Non-pigmented ciliary epithelial cell (primary cell): Measurements from ENCODE around the gene CDKL4.
"Not testable (repeated sequence)": the region's sequence is repeated elsewhere in the genome, so short reads cannot be mapped to it uniquely, and the experiment has no call there.

ENCODE experiments used
- DNase-seq: peaks from one replicate; pipeline ENCODE4 v3.0.0-alpha.2; 2010; ENCODE audit warnings: low read depth

CDKL4 gene

GRCh38 chr2:39243469-39244123 lies at the start of gene CDKL4:
Gene CDKL4, minus strand, starts transcription at chr2:39243970.
- no peak for DNase-seq

GRCh38 chr2:39290433-39290832 lies 46.7 kb upstream of the CDKL4 start:
- DNase-seq = no peak

DNA sequence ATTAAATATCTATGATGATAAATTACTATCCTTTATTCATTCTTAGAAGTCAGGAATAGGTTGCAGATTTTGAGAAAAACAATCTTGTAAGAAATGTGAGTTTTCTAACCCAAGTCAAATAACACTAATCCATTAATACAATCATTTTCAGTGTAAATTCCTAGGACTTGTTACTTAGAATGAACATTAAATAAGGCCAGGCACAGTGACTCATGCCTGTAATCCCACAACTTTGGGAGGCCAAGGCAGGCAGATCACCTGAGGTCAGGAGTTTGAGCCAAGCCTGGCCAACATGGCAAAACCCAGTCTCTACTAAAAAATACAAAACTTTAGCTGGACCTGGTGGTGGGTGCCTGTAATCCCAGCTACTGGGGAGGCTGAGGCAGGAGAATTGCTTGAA lies 45.8 kb upstream of the CDKL4 start:
- DNase-seq = no peak

DNA sequence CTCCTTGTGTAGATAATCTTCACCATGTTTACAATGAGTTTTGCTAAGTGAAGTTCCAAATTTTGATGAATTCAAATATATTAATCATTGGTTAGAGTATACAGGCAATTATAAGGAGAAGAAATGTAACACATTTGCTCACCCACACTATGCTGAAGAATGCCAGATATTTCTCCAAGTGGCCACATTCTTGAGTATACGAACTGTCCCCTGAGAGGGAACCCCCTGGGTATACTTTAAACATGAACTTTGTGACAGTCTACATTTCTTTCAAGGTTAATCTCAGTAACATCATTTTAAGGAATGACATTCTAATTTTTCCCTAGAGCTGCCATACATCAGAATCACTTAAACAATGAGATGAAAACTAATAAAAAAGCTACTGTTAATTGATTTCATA lies 39.8 kb upstream of the CDKL4 start:
- DNase-seq = no peak

DNA sequence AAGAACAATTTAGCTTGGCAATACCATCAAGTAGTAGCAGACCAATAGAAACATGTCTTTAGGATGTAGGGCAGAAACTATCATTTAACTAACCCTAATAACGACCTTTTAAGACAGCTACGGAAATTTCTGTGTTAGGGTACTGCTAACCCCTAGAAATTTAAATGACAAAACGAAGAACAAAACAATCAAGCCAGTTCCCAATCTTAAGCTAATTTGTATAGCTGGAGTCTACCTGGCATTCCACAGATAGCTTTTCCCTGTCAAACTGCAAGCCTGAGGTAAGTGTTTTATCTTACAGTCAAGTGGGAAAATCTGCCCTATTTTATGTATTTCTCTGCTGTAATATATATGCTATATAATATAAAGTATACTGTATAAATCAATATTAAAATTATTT lies 37.6 kb upstream of the CDKL4 start:
- DNase-seq = no peak

GRCh38 chr2:39275016-39275415 lies 31.2 kb upstream of the CDKL4 start:
- DNase-seq = no peak

DNA sequence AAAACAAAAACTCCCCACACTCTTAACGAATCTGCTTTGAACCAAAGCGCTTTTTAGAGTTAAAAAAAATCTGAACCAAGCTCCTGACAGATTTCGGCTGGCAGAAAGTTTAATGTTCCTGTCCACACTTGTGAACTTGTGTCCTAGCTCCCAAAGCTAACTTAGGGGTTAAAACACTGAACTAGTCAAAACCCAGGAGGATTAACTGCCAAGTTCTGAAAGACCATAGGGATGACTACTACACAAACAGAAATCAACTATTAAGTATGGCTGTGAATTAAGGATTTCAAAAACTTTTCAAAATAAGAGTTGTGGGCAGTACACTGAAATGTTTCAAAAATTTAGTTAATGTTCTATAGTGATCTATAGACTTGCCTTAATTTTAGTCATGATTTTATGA lies 26.2 kb upstream of the CDKL4 start:
- no peak for DNase-seq

DNA sequence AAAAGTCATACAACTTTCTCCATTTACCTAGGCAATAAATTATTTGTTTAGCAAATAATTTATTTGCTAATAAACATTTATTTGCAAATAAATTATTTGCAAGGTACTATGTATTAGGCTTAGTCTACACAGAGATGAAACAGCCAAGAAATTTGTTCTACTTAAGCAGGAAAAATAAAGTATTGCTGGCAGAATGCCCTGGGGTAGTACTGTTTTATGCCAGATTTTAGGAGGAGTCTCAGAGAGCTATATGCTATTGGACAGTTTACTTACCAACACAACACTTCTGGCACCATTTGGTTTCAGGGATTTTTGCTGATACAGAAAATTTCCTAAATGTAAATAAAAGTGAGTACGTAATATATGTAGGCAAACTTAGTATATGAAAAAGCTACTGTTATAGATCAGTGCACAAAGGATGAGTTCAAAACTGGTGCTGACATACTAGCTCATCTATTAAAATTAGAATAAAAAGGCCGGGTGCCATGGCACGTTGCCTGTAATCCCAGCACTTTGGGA lies 23.2 kb upstream of the CDKL4 start:
- no peak for DNase-seq

DNA sequence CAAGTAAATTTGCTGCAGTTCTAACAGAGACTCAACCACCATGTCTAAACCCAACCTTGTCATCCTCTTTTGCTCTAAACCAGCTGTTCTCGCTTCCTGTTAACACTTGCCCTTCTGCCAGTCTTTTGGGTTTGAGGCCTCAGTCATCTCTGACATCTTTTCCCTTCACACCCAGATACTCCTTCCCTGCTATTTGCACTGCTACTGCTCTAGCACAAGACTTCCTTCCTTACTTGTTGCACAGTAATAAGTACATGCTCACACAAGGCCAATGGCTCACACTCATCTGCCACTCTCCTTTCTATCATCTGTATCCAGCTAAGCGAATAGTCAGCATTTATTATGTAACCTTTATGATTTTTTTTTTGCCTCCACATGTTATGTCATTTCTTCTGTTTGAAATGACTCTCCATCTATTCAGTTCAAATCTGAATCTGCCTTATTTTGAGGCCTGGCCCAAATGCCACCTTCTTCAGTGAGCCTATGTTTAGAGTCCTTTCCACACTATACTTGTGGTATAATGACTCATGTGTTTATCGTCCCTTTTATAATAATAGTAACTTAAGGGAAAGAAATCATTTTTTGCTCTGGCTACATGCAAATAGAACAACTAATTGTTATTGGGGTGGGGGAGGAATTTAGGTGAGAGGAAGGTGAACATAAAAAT lies 22.5 kb upstream of the CDKL4 start:
- no peak for DNase-seq

DNA sequence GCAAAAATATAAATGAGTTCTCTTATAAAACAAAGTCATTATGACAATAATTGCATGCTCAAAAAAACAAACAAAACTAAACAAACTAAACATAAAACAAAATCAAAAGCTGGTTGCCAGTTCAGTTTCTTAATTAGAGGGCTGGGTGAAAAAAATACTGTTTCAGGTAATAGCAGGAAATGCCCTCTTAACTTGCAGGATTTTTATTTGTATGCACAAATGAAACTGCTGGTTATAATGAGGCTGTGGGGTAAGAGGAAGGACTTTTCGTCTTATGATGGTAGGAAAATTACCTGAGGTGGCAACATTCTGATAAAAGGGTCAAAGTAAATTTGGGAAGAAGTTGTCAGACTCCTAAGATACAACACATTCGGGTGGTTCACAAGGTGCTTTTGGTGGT lies 21.5 kb upstream of the CDKL4 start:
- no peak for DNase-seq

GRCh38 chr2:39264733-39265132 lies 21.0 kb upstream of the CDKL4 start:
- no peak for DNase-seq

DNA sequence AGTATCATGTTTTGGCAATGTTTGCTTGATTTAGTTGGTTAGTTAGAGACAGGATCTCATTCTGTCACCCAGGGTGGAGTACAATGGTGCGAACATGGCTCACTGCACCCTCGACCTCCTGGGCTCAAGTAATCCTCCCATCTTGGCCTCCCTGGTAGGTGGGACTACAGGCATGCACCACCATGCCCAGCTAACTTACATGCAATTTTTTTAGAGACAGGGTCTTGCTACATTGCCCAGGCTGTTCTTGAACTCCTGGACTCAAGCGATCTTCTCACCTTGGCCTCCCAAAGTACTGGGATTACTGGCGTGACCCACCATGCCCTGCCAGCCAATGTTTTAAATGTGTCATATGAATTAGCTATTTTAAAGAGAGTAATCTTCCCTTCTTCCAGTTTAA lies 16.3 kb upstream of the CDKL4 start:
- DNase-seq = no peak

- no peak for DNase-seq
Measured at GRCh38 chr2:39256040-39256439, 12.3 kb upstream of the CDKL4 start.

DNA sequence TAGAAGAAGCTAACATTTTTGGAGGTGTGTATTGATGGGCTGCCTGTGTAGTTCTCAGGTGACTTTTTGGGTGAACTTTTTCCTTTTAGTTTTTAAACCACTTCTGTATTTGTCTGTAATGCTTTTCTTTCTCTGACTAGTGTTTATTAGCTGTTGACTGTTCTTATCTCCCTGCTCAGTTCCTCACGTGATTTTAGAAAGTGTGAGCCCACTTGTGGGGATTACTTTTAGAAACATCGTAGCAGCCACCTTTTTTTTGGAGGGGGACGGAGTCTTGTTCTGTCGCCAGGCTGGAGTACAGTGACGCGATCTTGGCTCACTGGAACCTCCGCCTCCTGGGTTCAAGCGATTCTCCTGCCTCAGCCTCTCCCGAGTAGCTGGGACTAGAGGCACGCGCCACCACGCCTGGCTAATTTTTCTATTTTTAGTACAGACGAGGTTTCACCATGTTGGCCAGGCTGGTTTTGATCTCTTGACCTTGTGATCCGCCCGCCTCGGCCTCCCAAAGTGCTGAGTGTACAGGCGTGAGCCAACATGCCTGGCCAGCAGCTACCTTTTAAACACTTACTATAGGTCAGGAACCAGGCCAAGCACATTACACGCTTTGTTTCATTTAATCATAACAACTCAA lies 9.2 kb upstream of the CDKL4 start:
- DNase-seq = no peak

DNA sequence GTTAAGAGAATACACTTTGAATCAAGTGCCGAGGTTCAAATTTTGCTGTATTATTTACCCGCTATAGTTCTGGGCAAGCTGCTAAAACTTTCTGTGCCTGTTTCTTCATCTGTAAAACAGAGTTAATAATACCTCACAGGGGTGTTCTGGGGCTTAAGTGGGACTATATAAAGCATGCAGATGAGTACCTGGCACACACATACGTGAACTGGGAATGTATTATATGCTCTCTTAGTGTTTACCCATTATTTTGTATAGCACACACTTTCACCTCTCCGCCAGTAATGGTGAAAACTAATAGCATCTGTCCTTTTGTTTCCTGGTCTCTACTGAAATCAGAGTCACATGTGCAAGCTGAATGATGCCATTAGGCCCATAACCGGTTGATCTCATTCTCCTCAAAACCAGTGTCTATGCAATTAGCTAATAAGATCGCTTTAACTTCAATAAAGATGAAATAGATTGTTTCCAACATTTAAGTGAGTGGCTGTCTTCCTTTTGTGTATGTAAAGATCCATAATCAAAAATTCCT lies 3.8 kb upstream of the CDKL4 start:
- no peak for DNase-seq

GRCh38 chr2:39246382-39246980 lies 2.7 kb upstream of the CDKL4 start:
- DNase-seq = no peak

GRCh38 chr2:39244963-39245625 lies 1.3 kb upstream of the CDKL4 start:
- DNase-seq = not testable (repeated sequence)

- not testable (repeated sequence) for DNase-seq
Measured at GRCh38 chr2:39244241-39244862, 582 bp upstream of the CDKL4 start.

DNA sequence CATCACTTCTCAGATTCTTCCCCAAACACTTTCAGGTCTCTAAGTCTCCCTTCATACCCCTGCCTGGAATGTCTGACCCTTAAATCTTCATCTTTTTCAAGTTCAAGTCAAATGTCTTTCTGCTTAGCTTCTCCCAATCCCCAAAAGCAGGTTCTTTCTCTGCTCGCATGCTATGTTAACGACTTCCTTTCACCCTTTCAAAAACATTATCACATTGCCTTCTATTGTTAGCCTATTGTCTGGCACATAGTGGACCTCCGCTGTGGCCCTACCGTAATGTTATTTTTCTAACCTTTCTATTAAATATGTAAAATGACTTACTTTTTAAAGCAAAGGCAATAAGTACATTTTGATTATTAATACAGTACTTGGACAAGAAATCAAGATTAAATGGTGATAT lies 2.2 kb downstream of the CDKL4 start:
- DNase-seq = no peak

GRCh38 chr2:39240758-39241157 lies 3.0 kb downstream of the CDKL4 start:
- no peak for DNase-seq

GRCh38 chr2:39234754-39235153 lies 9.0 kb downstream of the CDKL4 start:
- DNase-seq = no peak

GRCh38 chr2:39232141-39232540 lies 11.6 kb downstream of the CDKL4 start:
- DNase-seq = no peak
